IMR-90 (cell line): ENCODE data around the gene FTO. TPM values are rescaled to one million over a fixed set of nuclear protein-coding genes. Genes with fewer than 3 reads are reported as not detected.

Experiments used
- ATAC-seq: fragments of 200-7000 bp; cut with Tn5 transposase; 2 replicates; pipeline ENCODE4 v1.9.1; 2020; ENCODE audit warnings: low read depth, mild to moderate bottlenecking, moderate library complexity
- BruUV-seq: library from RNA; stranded (reverse); fragments of 400-500 nt; replicated peaks from 2 replicates; lab custom pipeline; 2021; lab: Mats Ljungman, UMichigan
- CTCF ChIA-PET: fragments of 300-600 bp; formaldehyde crosslinking; extraction: SDS; loops from one replicate; lab custom pipeline; 2021; ENCODE audit warnings: antibody characterized with exemption; lab: Yijun Ruan, JAX
- POLR2A ChIA-PET: fragments of 300-600 bp; sonication (Branson Sonifier 250); formaldehyde crosslinking; loops from one replicate; lab custom pipeline; 2022; ENCODE audit warnings: antibody characterized with exemption; ENCODE audit not compliant: unreplicated experiment; lab: Charles Lee
- DNase-seq: peaks from one replicate; pipeline ENCODE4 v3.0.0; 2013
- H2AFZ ChIP-seq: replicated peaks from 2 replicates; pipeline ENCODE3; 2013; ENCODE audit warnings: low read length, mild to moderate bottlenecking; ENCODE audit not compliant: poor library complexity
- H2AK5ac ChIP-seq: 2 replicates; pipeline ENCODE4 v1.6.1; 2013; ENCODE audit warnings: low read depth, low read length, inconsistent platforms
- H2AK9ac ChIP-seq: replicated peaks from 2 replicates; pipeline ENCODE3; 2013; ENCODE audit warnings: mild to moderate bottlenecking, low read depth, low read length, moderate library complexity; ENCODE audit not compliant: poor library complexity
- H2BK120ac ChIP-seq: 2 replicates; pipeline ENCODE4 v1.6.1; 2013; ENCODE audit warnings: low read depth, low read length, inconsistent platforms
- H2BK15ac ChIP-seq: 3 replicates; pipeline ENCODE4 v1.6.1; 2013; ENCODE audit warnings: low read depth, low read length, inconsistent platforms
- H2BK20ac ChIP-seq: 2 replicates; pipeline ENCODE4 v1.6.1; 2013; ENCODE audit warnings: low read depth, mild to moderate bottlenecking, inconsistent platforms, low read length, moderate library complexity
- H2BK5ac ChIP-seq: 2 replicates; pipeline ENCODE4 v1.6.1; 2013; ENCODE audit warnings: mild to moderate bottlenecking, low read depth, low read length, inconsistent platforms; ENCODE audit not compliant: poor library complexity, severe bottlenecking
- H3K14ac ChIP-seq: replicated peaks from 2 replicates; pipeline ENCODE4 v1.6.1; 2013; ENCODE audit warnings: low read depth, low read length, inconsistent platforms
- H3K18ac ChIP-seq: 2 replicates; pipeline ENCODE4 v1.6.1; 2013; ENCODE audit warnings: low read depth, low read length, control low read depth
- H3K23ac ChIP-seq: 2 replicates; pipeline ENCODE4 v1.6.1; 2013; ENCODE audit warnings: low read depth, low read length, inconsistent platforms
- H3K27ac ChIP-seq: 2 replicates; pipeline ENCODE4 v1.5.1; 2013; ENCODE audit warnings: mild to moderate bottlenecking, control low read depth, low read length; ENCODE audit not compliant: insufficient read depth
- H3K27me3 ChIP-seq: 2 replicates; pipeline ENCODE4 v1.6.1; 2013; ENCODE audit warnings: low read length; ENCODE audit not compliant: control insufficient read depth, insufficient read depth
- H3K36me3 ChIP-seq: 2 replicates; pipeline ENCODE4 v1.6.1; 2013; ENCODE audit warnings: low read length, mixed read lengths; ENCODE audit not compliant: control insufficient read depth, insufficient read depth
- H3K4ac ChIP-seq: 2 replicates; pipeline ENCODE4 v1.6.1; 2013; ENCODE audit warnings: low read depth, low read length, inconsistent platforms
- H3K4me1 ChIP-seq: 2 replicates; pipeline ENCODE4 v1.6.1; 2013; ENCODE audit warnings: low read length, mixed read lengths; ENCODE audit not compliant: control insufficient read depth, insufficient read depth
- H3K4me2 ChIP-seq: 2 replicates; pipeline ENCODE4 v1.6.1; 2013; ENCODE audit warnings: low read depth, mild to moderate bottlenecking, control low read depth, low read length, moderate library complexity
- H3K4me3 ChIP-seq: 2 replicates; pipeline ENCODE4 v1.5.1; 2013; ENCODE audit warnings: low read depth, mild to moderate bottlenecking, control low read depth, low read length, moderate library complexity; ENCODE audit not compliant: insufficient read depth
- H3K56ac ChIP-seq: 2 replicates; pipeline ENCODE4 v1.6.1; 2013; ENCODE audit warnings: low read length, inconsistent platforms; ENCODE audit not compliant: insufficient read depth; ENCODE audit errors: extremely low read depth
- H3K79me1 ChIP-seq, 2 experiments: 2 replicates each; pipeline ENCODE4 v1.6.1; 2013; ENCODE audit warnings: low read length in 2 of 2, inconsistent platforms in 1 of 2, low read depth in 1 of 2
- H3K9ac ChIP-seq: 2 replicates; pipeline ENCODE4 v1.6.1; 2013; ENCODE audit warnings: low read depth, low read length, control low read depth
- H3K9me1 ChIP-seq: 2 replicates; pipeline ENCODE4 v1.6.1; 2013; ENCODE audit warnings: low read length, inconsistent platforms; ENCODE audit not compliant: insufficient read depth
- H3K9me3 ChIP-seq: 2 replicates; pipeline ENCODE4 v1.6.1; 2013; ENCODE audit warnings: low read length; ENCODE audit not compliant: control insufficient read depth, insufficient read depth
- H4K20me1 ChIP-seq: 2 replicates; pipeline ENCODE4 v1.6.1; 2013; ENCODE audit warnings: low read length, inconsistent platforms; ENCODE audit not compliant: insufficient read depth
- H4K5ac ChIP-seq: 2 replicates; pipeline ENCODE4 v1.6.1; 2013; ENCODE audit warnings: mild to moderate bottlenecking, low read depth, low read length, control low read depth
- H4K8ac ChIP-seq, 2 experiments: 2 replicates each; pipeline ENCODE4 v1.6.1; 2013; ENCODE audit warnings: low read depth in 2 of 2, low read length in 2 of 2, control low read depth in 1 of 2, inconsistent platforms in 1 of 2
- H4K91ac ChIP-seq: 2 replicates; pipeline ENCODE4 v1.6.1; 2013; ENCODE audit warnings: low read depth, low read length, inconsistent platforms; ENCODE audit not compliant: insufficient read depth
- CHD1 ChIP-seq: IDR thresholded peaks from 2 replicates; pipeline ENCODE4 v1.6.1; 2012; ENCODE audit warnings: low read depth, low read length, improper control_type of control experiment
- MAFK ChIP-seq: IDR thresholded peaks from 2 replicates; pipeline ENCODE4 v1.6.1; 2012; ENCODE audit warnings: low read depth, low read length, improper control_type of control experiment
- WGBS, 2 experiments: methylation state at CpG; one replicate each; pipeline versions ENCODE4 v1.1.5 to v1.1.7; 2013; ENCODE audit warnings: missing lambda C conversion rate in 2 of 2; ENCODE audit not compliant: insufficient read length in 1 of 2; ENCODE audit errors: extremely low coverage in 2 of 2; 5-methylcytosine and 5-hydroxymethylcytosine counted together
- dilution Hi-C: fragments of 300-500 bp; cut with HindIII; formaldehyde crosslinking; loops from one replicate; pipeline ENCODE4 v1.14.3; 2018; ENCODE audit warnings: low sequenced_read_pairs; ENCODE audit not compliant: unreplicated experiment
- in situ Hi-C: fragments of 300-500 bp; cut with MboI; formaldehyde crosslinking; loops from 3 replicates; pipeline ENCODE4 v1.14.3; 2019; ENCODE audit warnings: low sequenced_read_pairs, inconsistent platforms, mixed read lengths
- intact Hi-C: fragments of 100-400 bp; cut with micrococcal nuclease; formaldehyde crosslinking; loops from 2 replicates; pipeline ENCODE4 v1.10.0; 2022
- polyA plus RNA-seq, 3 experiments: library from polyadenylated mRNA; depleted of rRNA; stranded (reverse); fragments of >200 nt; gene quantifications; 2 replicates each; pipeline ENCODE4 v1.2.3, GENCODE V29; 2012; ENCODE audit warnings: low replicate concordance in 1 of 3
- total RNA-seq: library from RNA; depleted of rRNA; stranded (reverse); fragments of >200 nt; gene quantifications from 2 replicates; pipeline ENCODE4 v1.2.3, GENCODE V29; 2012

FTO gene
- total and polyA plus RNA-seq, 2 of the 4 experiments (the other 2 are of a cell fraction), result 70.3 to 132 TPM

GRCh38 chr16:54071514-54071913 is 367.6 kb downstream of the FTO start:
- Histone ChIP-seq H3K27ac (no peak overlapping the region), H4K5ac (no peak overlapping the region), H3K4me3 (no peak overlapping the region), H3K36me3 (no peaks in the 10 kb centered on the region), H2BK120ac (no peak overlapping the region), H3K27me3 (no peaks in the 10 kb centered on the region), H3K56ac (no peak overlapping the region), H2AFZ (no peak overlapping the region), H4K20me1 (no peaks in the 10 kb centered on the region; the same call in 1 of the 2 replicates), H4K91ac (no peak overlapping the region), H4K8ac (no peak overlapping the region), H3K4me2 (no peak overlapping the region), H3K4me1 (no peaks in the 10 kb centered on the region), H3K18ac (no peak overlapping the region), H3K9me1 (no peaks in the 10 kb centered on the region; the same call in 1 of the 2 replicates), H3K9me3 (no peaks in the 10 kb centered on the region), H2BK5ac (no peak overlapping the region), H2AK5ac (no peak overlapping the region), H3K23ac (no peak overlapping the region), H2BK15ac (no peak overlapping the region), H3K79me1 (no peaks in the 10 kb centered on the region; a peak in 1 of 4 replicates), H3K9ac (no peak overlapping the region), H2BK20ac (no peak overlapping the region), H2AK9ac (no peak overlapping the region), H3K14ac (no peak overlapping the region), H3K4ac (no peak overlapping the region)
- no peak for ATAC-seq
- no TSS peak for BruUV-seq
- no peak for DNase-seq
- in situ Hi-C loops, result no loop called here
- 100% methylated on average over 1 of the region's 3 CpGs; no CpG with 5 or more reads in 1 of the 2 experiments for WGBS, 2 experiments
- intact Hi-C loops, result no loop called here
- ChIA-PET CTCF (no interaction called here), POLR2A (no interaction called here)
- TF ChIP-seq MAFK (peak; percentile 79), CHD1 (no peak)
- dilution Hi-C loops, result no loop called here
